Neuronal stem cell (in vitro differentiated cells): Measurements from ENCODE around the gene EARS2.

Source experiments
- DNase-seq: peaks from one replicate; pipeline ENCODE4 v3.0.0-alpha.2; 2013; ENCODE audit warnings: low spot score
- H2AFZ ChIP-seq: one replicate; pipeline ENCODE4 v1.6.1; 2013; ENCODE audit warnings: mild to moderate bottlenecking, low read length, inconsistent platforms
- H2AK5ac ChIP-seq: 2 replicates; pipeline ENCODE4 v1.6.1; 2013; ENCODE audit warnings: low read depth, mild to moderate bottlenecking, inconsistent platforms, low read length, moderate library complexity, mixed read lengths
- H2BK120ac ChIP-seq: 2 replicates; pipeline ENCODE4 v1.6.1; 2013; ENCODE audit warnings: low read depth, mild to moderate bottlenecking, inconsistent platforms, low read length, moderate library complexity, mixed read lengths
- H2BK12ac ChIP-seq: one replicate; pipeline ENCODE4 v1.6.1; 2013; ENCODE audit warnings: low read length, inconsistent platforms
- H2BK15ac ChIP-seq: 2 replicates; pipeline ENCODE4 v1.6.1; 2013; ENCODE audit warnings: mild to moderate bottlenecking, low read length, inconsistent platforms, mixed read lengths
- H2BK5ac ChIP-seq: one replicate; pipeline ENCODE4 v1.6.1; 2013; ENCODE audit warnings: inconsistent platforms, mild to moderate bottlenecking, low read length, moderate library complexity
- H3K14ac ChIP-seq: one replicate; pipeline ENCODE4 v1.6.1; 2013; ENCODE audit warnings: low read length, inconsistent platforms
- H3K18ac ChIP-seq: 2 replicates; pipeline ENCODE4 v1.6.1; 2013; ENCODE audit warnings: low read length, inconsistent platforms
- H3K23ac ChIP-seq: 2 replicates; pipeline ENCODE4 v1.6.1; 2013; ENCODE audit warnings: low read depth, mild to moderate bottlenecking, mixed read lengths, low read length, inconsistent platforms; ENCODE audit not compliant: poor library complexity
- H3K27ac ChIP-seq: replicated peaks from 3 replicates; pipeline ENCODE4 v1.5.1; 2013; ENCODE audit warnings: low read length, inconsistent platforms
- H3K27me3 ChIP-seq, 3 experiments: 2 replicates each; pipeline ENCODE4 v1.6.1; 2013; ENCODE audit warnings: low read length in 3 of 3, mild to moderate bottlenecking in 2 of 3, inconsistent platforms in 1 of 3, low read depth in 1 of 3, mixed read lengths in 1 of 3, moderate library complexity in 1 of 3; ENCODE audit not compliant: control insufficient read depth in 3 of 3, insufficient read depth in 3 of 3
- H3K36me3 ChIP-seq, 2 donors: replicated peaks in 1 of 2; 2 replicates each; pipeline ENCODE4 v1.6.1; 2013; ENCODE audit warnings: low read length in 2 of 2; ENCODE audit not compliant: control insufficient read depth in 2 of 2, insufficient read depth in 2 of 2
- H3K4ac ChIP-seq: 2 replicates; pipeline ENCODE4 v1.6.1; 2013; ENCODE audit warnings: inconsistent platforms, mild to moderate bottlenecking, low read length, moderate library complexity
- H3K4me1 ChIP-seq, 2 donors: 1 replicate in 1 of 2; 2 replicates in 1 of 2; pipeline ENCODE4 v1.6.1; 2013; ENCODE audit warnings: low read length in 2 of 2, low read depth in 1 of 2; ENCODE audit not compliant: control insufficient read depth in 2 of 2, insufficient read depth in 1 of 2
- H3K4me2 ChIP-seq: one replicate; pipeline ENCODE4 v1.6.1; 2013; ENCODE audit warnings: mild to moderate bottlenecking, low read length, inconsistent platforms; ENCODE audit not compliant: insufficient read depth, poor library complexity, severe bottlenecking
- H3K4me3 ChIP-seq, 2 donors: 2 replicates each; pipeline ENCODE4 v1.5.1; 2013; ENCODE audit warnings: low read length in 2 of 2, mild to moderate bottlenecking in 2 of 2, inconsistent platforms in 1 of 2, moderate library complexity in 1 of 2
- H3K79me1 ChIP-seq: one replicate; pipeline ENCODE4 v1.6.1; 2013; ENCODE audit warnings: low read depth, mild to moderate bottlenecking, inconsistent platforms, low read length, moderate library complexity
- H3K9ac ChIP-seq: one replicate; pipeline ENCODE4 v1.6.1; 2013; ENCODE audit warnings: mild to moderate bottlenecking, low read depth, low read length, inconsistent platforms; ENCODE audit not compliant: poor library complexity
- H3K9me3 ChIP-seq, 2 donors: replicated peaks in 1 of 2; 2 replicates each; pipeline versions ENCODE3 to v1.6.1; 2013; ENCODE audit warnings: low read length in 2 of 2, mild to moderate bottlenecking in 2 of 2, inconsistent platforms in 1 of 2, low read depth in 1 of 2, mixed read lengths in 1 of 2, moderate library complexity in 1 of 2; ENCODE audit not compliant: control insufficient read depth in 2 of 2, insufficient read depth in 1 of 2
- H4K8ac ChIP-seq: one replicate; pipeline ENCODE4 v1.6.1; 2013; ENCODE audit warnings: low read depth, mild to moderate bottlenecking, inconsistent platforms, low read length, moderate library complexity
- H4K91ac ChIP-seq: one replicate; pipeline ENCODE4 v1.6.1; 2013; ENCODE audit warnings: low read length, low read depth, mild to moderate bottlenecking, inconsistent platforms; ENCODE audit not compliant: poor library complexity
- WGBS, 2 donors: extraction: QIAGEN DNeasy Blood & Tissue Kit; methylation state at CpG; one replicate each; pipeline ENCODE4 v1.1.7; 2013; ENCODE audit warnings: missing lambda C conversion rate in 2 of 2, mixed read lengths in 1 of 2; ENCODE audit not compliant: insufficient read length in 2 of 2, insufficient replicate concordance in 1 of 2; ENCODE audit errors: extremely low coverage in 2 of 2; 5-methylcytosine and 5-hydroxymethylcytosine counted together

Gene EARS2

GRCh38 chr16:23518435-23518891 is 38.7 kb downstream of the EARS2 start:
- peaks cover 7 to 61% of the 10 kb centered on the region in 2 donors for H3K36me3 ChIP-seq
- no peak overlapping the region for H3K23ac ChIP-seq
- no peak overlapping the region for H4K8ac ChIP-seq
- H3K9me3 ChIP-seq = no peaks in the 10 kb centered on the region
- no peak overlapping the region for H4K91ac ChIP-seq
- H3K4me3 ChIP-seq = no peak overlapping the region
- H3K27me3 ChIP-seq = no peaks in the 10 kb centered on the region
- H2AFZ ChIP-seq = no peak overlapping the region
- H2BK12ac ChIP-seq = no peak overlapping the region
- peaks cover 2% of the 10 kb centered on the region for H3K79me1 ChIP-seq
- H3K27ac ChIP-seq = no peak overlapping the region
- no peaks in the 10 kb centered on the region for H3K4me1 ChIP-seq
- no peak overlapping the region for H3K14ac ChIP-seq
- no peak overlapping the region for H3K4ac ChIP-seq
- no peak overlapping the region for H3K4me2 ChIP-seq
- H2BK15ac ChIP-seq = no peak overlapping the region
- H2AK5ac ChIP-seq = no peak overlapping the region
- H2BK5ac ChIP-seq = no peak overlapping the region
- no peak overlapping the region for H2BK120ac ChIP-seq
- DNase-seq = no peak
- H3K9ac ChIP-seq = no peak overlapping the region
- no peak overlapping the region for H3K18ac ChIP-seq
- no CpG with 5 or more reads among the region's 3 CpGs for WGBS, 2 donors

GRCh38 chr16:23516366-23517137 is 40.6 kb downstream of the EARS2 start:
- no peak overlapping the region for H3K4me2 ChIP-seq
- no peak overlapping the region for H3K4me3 ChIP-seq
- H3K79me1 ChIP-seq = peaks cover 2% of the 10 kb centered on the region
- DNase-seq = no peak
- H2AFZ ChIP-seq = no peak overlapping the region
- H2AK5ac ChIP-seq = no peak overlapping the region
- H4K91ac ChIP-seq = no peak overlapping the region
- no peak overlapping the region for H2BK5ac ChIP-seq
- H3K27me3 ChIP-seq = no peaks in the 10 kb centered on the region
- H2BK12ac ChIP-seq = no peak overlapping the region
- H3K18ac ChIP-seq = no peak overlapping the region
- no peak overlapping the region for H3K4ac ChIP-seq
- no peak overlapping the region for H3K27ac ChIP-seq
- H2BK15ac ChIP-seq = no peak overlapping the region
- no CpG with 5 or more reads among the region's 4 CpGs for WGBS, 2 donors
- no peak overlapping the region for H2BK120ac ChIP-seq
- H3K36me3 ChIP-seq = peaks cover 2 to 42% of the 10 kb centered on the region in 2 donors
- H3K9me3 ChIP-seq = no peaks in the 10 kb centered on the region
- H3K23ac ChIP-seq = no peak overlapping the region
- H4K8ac ChIP-seq = no peak overlapping the region
- H3K14ac ChIP-seq = no peak overlapping the region
- H3K9ac ChIP-seq = peak overlapping the region; percentile 17
- no peaks in the 10 kb centered on the region for H3K4me1 ChIP-seq

GRCh38 chr16:23515881-23516280 is 41.3 kb downstream of the EARS2 start:
- Histone ChIP-seq H3K18ac (no peak overlapping the region), H2BK15ac (no peak overlapping the region), H2BK12ac (no peak overlapping the region), H3K4me3 (no peak overlapping the region), H3K9ac (no peak overlapping the region), H3K79me1 (peaks cover 2% of the 10 kb centered on the region), H3K4me2 (no peak overlapping the region), H2BK5ac (no peak overlapping the region), H3K9me3 (no peaks in the 10 kb centered on the region), H3K27ac (no peak overlapping the region), H2AFZ (no peak overlapping the region), H3K36me3 (peaks cover 2 to 36% of the 10 kb centered on the region in 2 donors), H3K14ac (no peak overlapping the region), H2AK5ac (no peak overlapping the region), H2BK120ac (no peak overlapping the region), H3K27me3 (no peaks in the 10 kb centered on the region), H3K4ac (no peak overlapping the region), H4K91ac (no peak overlapping the region), H3K4me1 (no peaks in the 10 kb centered on the region), H4K8ac (no peak overlapping the region), H3K23ac (no peak overlapping the region)
- WGBS, 2 donors = no CpG with 5 or more reads among the region's 5 CpGs
- no peak for DNase-seq

GRCh38 chr16:23514381-23515152 is 42.6 kb downstream of the EARS2 start:
- H2BK120ac ChIP-seq = no peak overlapping the region
- no peak overlapping the region for H2BK15ac ChIP-seq
- H3K18ac ChIP-seq = no peak overlapping the region
- H3K4ac ChIP-seq = no peak overlapping the region
- H3K4me3 ChIP-seq = no peak overlapping the region
- H4K8ac ChIP-seq = no peak overlapping the region
- H3K36me3 ChIP-seq = peaks cover 2 to 22% of the 10 kb centered on the region in 2 donors
- no peak overlapping the region for H2BK12ac ChIP-seq
- H3K23ac ChIP-seq = no peak overlapping the region
- H3K14ac ChIP-seq = no peak overlapping the region
- H2AFZ ChIP-seq = no peak overlapping the region
- H3K4me1 ChIP-seq = peaks cover 0 to 2% of the 10 kb centered on the region in 2 donors
- DNase-seq = no peak
- no peak overlapping the region for H2AK5ac ChIP-seq
- no peaks in the 10 kb centered on the region for H3K9me3 ChIP-seq
- no peak overlapping the region for H2BK5ac ChIP-seq
- no peak overlapping the region for H3K27ac ChIP-seq
- no CpG with 5 or more reads among the region's 7 CpGs for WGBS, 2 donors
- H3K4me2 ChIP-seq = no peak overlapping the region
- H3K79me1 ChIP-seq = peaks cover 2% of the 10 kb centered on the region
- H3K9ac ChIP-seq = no peak overlapping the region
- no peaks in the 10 kb centered on the region for H3K27me3 ChIP-seq
- H4K91ac ChIP-seq = no peak overlapping the region
